Neural crest cell (in vitro differentiated cells): ENCODE results near the gene POMP. TPM values are rescaled to one million over a fixed set of nuclear protein-coding genes. Genes with fewer than 3 reads are reported as not detected.
"Not testable (repeated sequence)": the region's sequence is repeated elsewhere in the genome, so short reads cannot be mapped to it uniquely, and the experiment has no call there.

ENCODE experiments used
- DNase-seq: peaks from one replicate; pipeline ENCODE4 v3.0.0; 2021; ENCODE audit warnings: low read depth, mixed read lengths, low spot score
- H3K27ac Mint-ChIP-seq: one replicate; pipeline ENCODE4 v1.8.0; 2021; ENCODE audit warnings: mild to moderate bottlenecking, mixed read lengths; ENCODE audit not compliant: unreplicated experiment
- H3K27me3 Mint-ChIP-seq: 2 replicates; pipeline ENCODE4 v1.8.0; 2021; ENCODE audit warnings: low read depth, mild to moderate bottlenecking, mixed read lengths
- H3K36me3 Mint-ChIP-seq: 2 replicates; pipeline ENCODE4 v1.8.0; 2021; ENCODE audit warnings: low read depth, mild to moderate bottlenecking, mixed read lengths
- H3K4me1 Mint-ChIP-seq: 2 replicates; pipeline ENCODE4 v1.8.0; 2021; ENCODE audit warnings: mixed read lengths
- H3K4me3 Mint-ChIP-seq: one replicate; pipeline ENCODE4 v1.8.0; 2021; ENCODE audit warnings: mild to moderate bottlenecking, mixed read lengths
- H3K9me3 Mint-ChIP-seq: 2 replicates; pipeline ENCODE4 v1.8.0; 2021; ENCODE audit warnings: mixed read lengths
- total RNA-seq: library from RNA; stranded (reverse); gene quantifications from 2 replicates; pipeline ENCODE4 v1.2.1, GENCODE V29; 2021
- TF ChIP-seq, protein P1 (sequence below): fragments of 200-600 bp; sonication (generic); conservative IDR thresholded peaks from 2 replicates; pipeline ENCODE4 v1.5.0; 2021; ENCODE audit warnings: antibody characterized with exemption, mild to moderate bottlenecking

The POMP gene
- total RNA-seq, 1 donor from 2014 or later, result 75.2 TPM

DNA sequence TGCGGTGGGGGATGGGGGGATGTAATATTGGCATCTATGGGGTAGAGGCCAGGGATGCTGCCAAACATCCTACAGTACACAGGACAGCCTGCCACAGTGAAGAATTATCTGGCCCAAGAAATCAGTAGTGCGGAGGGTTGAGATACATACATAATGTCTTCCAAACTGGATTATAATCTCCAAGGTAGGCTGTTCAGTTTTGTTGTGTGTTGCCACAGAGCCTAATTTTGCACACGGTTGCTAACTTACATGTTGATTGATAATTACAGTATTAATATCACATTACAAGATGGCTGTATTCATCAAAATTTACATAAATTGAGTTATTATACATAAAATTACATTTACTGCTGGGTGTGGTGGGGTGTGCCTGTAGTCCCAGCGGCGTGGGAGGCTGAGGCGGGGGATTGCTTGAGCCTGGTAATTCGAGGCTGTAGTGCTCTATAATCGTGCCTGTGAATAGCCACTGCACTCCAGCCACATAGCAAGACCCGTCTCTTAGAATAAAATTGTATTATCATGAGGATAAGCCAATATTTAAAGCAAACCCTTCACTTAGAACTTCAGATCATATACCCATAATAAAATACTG, 8.1 kb downstream of the POMP start:
- Mint-ChIP-seq H3K4me1 (peaks cover under 1% of the 10 kb centered on the region), H3K27me3 (no peaks in the 10 kb centered on the region), H3K4me3 (no peak overlapping the region), H3K9me3 (no peaks in the 10 kb centered on the region), H3K36me3 (peaks cover 14% of the 10 kb centered on the region), H3K27ac (no peak overlapping the region)
- TF ChIP-seq, protein P1, sequence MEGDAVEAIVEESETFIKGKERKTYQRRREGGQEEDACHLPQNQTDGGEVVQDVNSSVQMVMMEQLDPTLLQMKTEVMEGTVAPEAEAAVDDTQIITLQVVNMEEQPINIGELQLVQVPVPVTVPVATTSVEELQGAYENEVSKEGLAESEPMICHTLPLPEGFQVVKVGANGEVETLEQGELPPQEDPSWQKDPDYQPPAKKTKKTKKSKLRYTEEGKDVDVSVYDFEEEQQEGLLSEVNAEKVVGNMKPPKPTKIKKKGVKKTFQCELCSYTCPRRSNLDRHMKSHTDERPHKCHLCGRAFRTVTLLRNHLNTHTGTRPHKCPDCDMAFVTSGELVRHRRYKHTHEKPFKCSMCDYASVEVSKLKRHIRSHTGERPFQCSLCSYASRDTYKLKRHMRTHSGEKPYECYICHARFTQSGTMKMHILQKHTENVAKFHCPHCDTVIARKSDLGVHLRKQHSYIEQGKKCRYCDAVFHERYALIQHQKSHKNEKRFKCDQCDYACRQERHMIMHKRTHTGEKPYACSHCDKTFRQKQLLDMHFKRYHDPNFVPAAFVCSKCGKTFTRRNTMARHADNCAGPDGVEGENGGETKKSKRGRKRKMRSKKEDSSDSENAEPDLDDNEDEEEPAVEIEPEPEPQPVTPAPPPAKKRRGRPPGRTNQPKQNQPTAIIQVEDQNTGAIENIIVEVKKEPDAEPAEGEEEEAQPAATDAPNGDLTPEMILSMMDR, result no peak
- DNase-seq, result no peak

DNA sequence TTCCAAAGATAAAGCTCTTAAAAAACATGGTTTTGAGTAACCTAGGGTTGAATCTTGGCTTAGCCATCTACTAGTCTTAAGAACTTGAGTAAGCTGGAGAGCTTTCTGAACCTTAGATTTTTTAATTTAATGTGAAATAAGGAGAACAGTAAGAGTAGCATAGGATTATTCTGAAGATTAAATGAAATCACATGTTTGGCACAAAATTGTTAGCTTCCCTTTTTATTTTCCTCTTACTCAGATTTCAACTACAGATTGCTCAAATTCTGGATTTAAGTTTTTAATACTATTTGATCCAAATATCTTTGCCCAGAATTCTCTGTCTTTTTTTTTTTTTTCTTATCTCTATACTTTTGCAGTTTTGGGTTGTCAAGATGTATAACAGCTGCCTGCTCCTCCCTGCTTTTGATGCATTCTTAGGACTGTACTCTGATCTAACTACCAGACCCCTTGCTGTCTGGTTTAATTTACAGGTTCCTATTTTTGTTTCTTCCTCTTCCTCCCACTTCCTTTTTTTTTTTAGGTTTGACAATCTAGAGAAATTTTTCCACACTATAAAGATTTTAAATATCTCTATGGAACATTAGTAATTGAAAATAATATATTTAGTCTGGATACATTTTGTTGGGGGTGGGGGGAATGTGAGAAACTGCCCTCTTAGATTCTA, 12.3 kb downstream of the POMP start:
- H3K27me3 Mint-ChIP-seq, result no peaks in the 10 kb centered on the region
- no peak for DNase-seq
- TF ChIP-seq, protein P1, result no peak
- H3K27ac Mint-ChIP-seq, result no peak overlapping the region
- H3K4me1 Mint-ChIP-seq, result no peaks in the 10 kb centered on the region
- no peak overlapping the region for H3K4me3 Mint-ChIP-seq
- peaks cover 16% of the 10 kb centered on the region for H3K36me3 Mint-ChIP-seq
- H3K9me3 Mint-ChIP-seq, result no peaks in the 10 kb centered on the region

DNA sequence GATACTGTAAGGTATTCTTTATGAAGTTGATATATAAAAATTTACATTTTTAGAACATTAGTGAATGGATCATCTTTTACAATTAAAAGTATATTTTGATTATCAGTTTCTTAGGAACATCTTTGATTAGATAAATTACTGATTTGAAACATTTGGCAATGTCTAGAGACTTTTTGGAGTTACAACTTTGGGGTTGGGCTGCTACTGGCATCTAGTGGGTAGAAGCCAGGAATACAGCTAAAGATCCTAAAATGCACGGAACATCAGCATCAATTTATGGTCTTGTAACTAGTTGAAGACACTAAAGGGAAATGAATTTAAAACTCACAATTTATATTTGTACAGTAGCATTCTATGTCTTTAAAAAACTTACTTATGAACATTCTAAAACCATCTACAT, 19.9 kb downstream of the POMP start:
- Mint-ChIP-seq H3K27me3 (no peaks in the 10 kb centered on the region), H3K4me3 (no peak overlapping the region), H3K4me1 (no peaks in the 10 kb centered on the region), H3K9me3 (no peaks in the 10 kb centered on the region), H3K27ac (no peak overlapping the region), H3K36me3 (peaks cover 3% of the 10 kb centered on the region)
- TF ChIP-seq, protein P1, result no peak
- no peak for DNase-seq

DNA sequence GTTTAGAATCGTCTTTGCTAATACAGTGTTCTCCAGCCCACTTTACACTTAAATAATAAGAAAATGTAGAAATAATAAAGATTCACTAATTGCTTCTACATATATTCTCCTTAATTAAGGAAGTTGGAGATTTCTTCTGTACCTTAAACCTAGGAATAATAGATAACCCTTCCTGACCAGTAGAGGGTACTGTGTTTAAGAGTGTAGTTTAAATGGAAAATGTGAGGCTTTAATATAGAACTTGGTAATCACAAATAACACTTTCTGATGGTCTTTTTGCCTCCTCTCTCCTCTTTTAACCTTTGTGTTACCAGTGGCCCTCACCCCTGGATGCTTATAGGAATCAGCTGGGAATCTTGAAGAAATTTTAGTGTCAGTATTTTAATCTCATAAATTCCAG, 20.7 kb downstream of the POMP start:
- TF ChIP-seq, protein P1, result peak; percentile 61
- H3K36me3 Mint-ChIP-seq, result peaks cover 2% of the 10 kb centered on the region
- no peak overlapping the region for H3K27ac Mint-ChIP-seq
- no peaks in the 10 kb centered on the region for H3K9me3 Mint-ChIP-seq
- no peaks in the 10 kb centered on the region for H3K4me1 Mint-ChIP-seq
- no peak for DNase-seq
- H3K27me3 Mint-ChIP-seq, result no peaks in the 10 kb centered on the region
- H3K4me3 Mint-ChIP-seq, result no peak overlapping the region

DNA sequence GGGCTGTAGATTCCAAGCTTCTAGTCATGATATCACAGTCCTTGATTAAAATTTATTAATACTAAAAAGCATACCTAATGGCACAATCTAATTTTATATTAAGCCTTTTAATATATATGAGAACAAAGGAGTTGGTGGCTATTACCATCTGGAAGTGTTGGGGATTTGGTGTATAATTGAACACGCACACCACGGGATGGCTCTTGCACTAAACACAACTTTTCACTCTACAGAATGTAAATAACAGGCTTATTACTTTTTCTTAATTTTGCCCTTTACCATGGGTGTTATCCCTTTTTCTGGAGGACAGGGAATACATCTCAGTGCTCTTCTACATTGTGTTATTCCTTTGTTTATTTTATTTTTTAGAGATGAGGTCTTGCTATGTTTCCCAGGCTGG, 21.6 kb downstream of the POMP start:
- no peaks in the 10 kb centered on the region for H3K9me3 Mint-ChIP-seq
- peaks cover 2% of the 10 kb centered on the region for H3K36me3 Mint-ChIP-seq
- TF ChIP-seq, protein P1, result no peak
- H3K4me3 Mint-ChIP-seq, result no peak overlapping the region
- no peaks in the 10 kb centered on the region for H3K4me1 Mint-ChIP-seq
- no peak overlapping the region for H3K27ac Mint-ChIP-seq
- no peak for DNase-seq
- peaks cover 3% of the 10 kb centered on the region for H3K27me3 Mint-ChIP-seq

DNA sequence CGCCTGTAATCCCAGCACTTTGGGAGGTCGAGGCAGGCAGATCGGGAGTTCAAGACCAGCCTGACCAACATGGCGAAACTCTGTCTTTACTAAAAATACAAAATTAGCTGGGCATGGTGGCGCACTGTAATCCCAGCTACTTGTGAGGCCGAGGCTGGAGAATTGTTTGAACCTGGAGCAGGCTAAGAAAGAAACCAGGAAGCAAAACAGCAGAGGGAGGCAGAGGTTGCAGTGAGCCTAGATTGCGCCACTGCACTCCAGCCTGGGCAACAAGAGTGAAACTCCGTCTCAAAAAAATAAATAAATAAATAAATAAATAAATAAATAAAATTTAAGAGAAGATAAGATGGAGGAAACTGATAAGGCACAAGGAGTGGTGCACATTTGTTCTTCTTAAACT, 24.2 kb downstream of the POMP start:
- H3K4me3 Mint-ChIP-seq, H3K27ac Mint-ChIP-seq, H3K4me1 Mint-ChIP-seq, H3K9me3 Mint-ChIP-seq, DNase-seq, H3K36me3 Mint-ChIP-seq: not testable (repeated sequence)
- peaks cover 13% of the 10 kb centered on the region for H3K27me3 Mint-ChIP-seq
